H1 (cell line): ENCODE data around the gene PIGV. TPM values are rescaled to one million over a fixed set of nuclear protein-coding genes. Genes with fewer than 3 reads are reported as not detected.

Source experiments
- BRCA1 ChIP-seq: IDR thresholded peaks from 2 replicates; pipeline ENCODE4 v1.6.1; 2012; ENCODE audit warnings: low read depth, low read length, improper control_type of control experiment
- CHD7 ChIP-seq: fragments of 300-600 bp; sonication (generic); IDR thresholded peaks from 2 replicates; pipeline ENCODE4 v1.7.1; 2012; ENCODE audit warnings: low read length, moderate library complexity, mild to moderate bottlenecking, inconsistent platforms; ENCODE audit not compliant: insufficient replicate concordance
- E2F6 ChIP-seq: IDR thresholded peaks from 2 replicates; pipeline ENCODE4 v1.6.1; 2012; ENCODE audit warnings: inconsistent platforms
- GABPA ChIP-seq: IDR thresholded peaks from 2 replicates; pipeline ENCODE4 v1.6.1; 2011; ENCODE audit warnings: mild to moderate bottlenecking, low read length, moderate library complexity, borderline replicate concordance; ENCODE audit not compliant: insufficient read depth
- HDAC2 ChIP-seq, 2 experiments: fragments of 300-600 bp in 1 of 2; sonication (generic) in 1 of 2; IDR thresholded peaks; 2 replicates each; pipeline ENCODE4 v1.6.1; 2011 to 2012; ENCODE audit warnings: low read depth in 2 of 2, low read length in 2 of 2, mild to moderate bottlenecking in 2 of 2, moderate library complexity in 2 of 2, borderline replicate concordance in 1 of 2, inconsistent platforms in 1 of 2
- POLR2A ChIP-seq, 2 experiments: IDR thresholded peaks; 1 replicate in 1 of 2; 2 replicates in 1 of 2; pipeline ENCODE4 v1.6.1; 2011; ENCODE audit warnings: low read depth in 2 of 2, low read length in 2 of 2, mild to moderate bottlenecking in 2 of 2; ENCODE audit errors: control extremely low read depth in 1 of 2
- RBBP5 ChIP-seq: IDR thresholded peaks from 2 replicates; pipeline ENCODE4 v1.7.1; 2012; ENCODE audit warnings: low read depth, mild to moderate bottlenecking, inconsistent platforms, low read length, moderate library complexity, borderline replicate concordance
- SAP30 ChIP-seq: fragments of 300-600 bp; sonication (generic); IDR thresholded peaks from 2 replicates; pipeline ENCODE4 v1.7.1; 2012; ENCODE audit warnings: low read length, moderate library complexity, mild to moderate bottlenecking, inconsistent platforms; ENCODE audit not compliant: insufficient read depth, insufficient replicate concordance
- SIX5 ChIP-seq: IDR thresholded peaks from 2 replicates; pipeline ENCODE4 v1.6.1; 2011; ENCODE audit warnings: mild to moderate bottlenecking, low read depth, low read length
- TBP ChIP-seq: IDR thresholded peaks from 2 replicates; pipeline ENCODE4 v1.6.1; 2011; ENCODE audit warnings: low read depth, low read length, improper control_type of control experiment
- ZNF274 ChIP-seq: IDR thresholded peaks from 2 replicates; pipeline ENCODE4 v1.7.0; 2012; ENCODE audit warnings: low read length, borderline replicate concordance; ENCODE audit errors: extremely low read depth
- polyA plus RNA-seq, 7 experiments: library from polyadenylated mRNA; depleted of rRNA in 3 of 7; stranded (reverse) in 5 of 7; unstranded in 2 of 7; fragments of >200 nt in 5 of 7; fragments of 200-250 nt in 2 of 7; gene quantifications; 1 replicate in 5 of 7; 2 replicates in 1 of 7; 4 replicates in 1 of 7; pipeline versions ENCODE4 v1.2.1 to v1.2.3, GENCODE V29; 2011 to 2013; ENCODE audit warnings: missing spikeins in 2 of 7, mixed read lengths in 2 of 7
- total RNA-seq: library from RNA; stranded (reverse); fragmentation: NEBNext Ultra II Directional; extraction: Animal tissue kit (Norgen Biotek cat#: 25700); gene quantifications from 2 replicates; pipeline ENCODE4 v1.2.1, GENCODE V29; 2021

PIGV gene
- total and polyA plus RNA-seq, 2 of the 8 experiments (the other 6 are each of a cell fraction or from before 2014, with no cell fraction given): 8.5 to 20.9 TPM

- TF ChIP-seq CHD7 (no peak), E2F6 (no peak), HDAC2 (IDR thresholded peaks at IDR 0.05; ENCODE audit: borderline replicate concordance in 1 of 2, low read depth in 2 of 2, low read length in 2 of 2) (no peak), BRCA1 (no peak), POLR2A (IDR thresholded peaks at IDR 0.05; ENCODE audit: control extremely low read depth in 1 of 2, low read depth in 2 of 2, low read length in 2 of 2) (no peak), SAP30 (no peak), RBBP5 (no peak), GABPA (no peak), SIX5 (no peak), TBP (no peak), ZNF274 (no peak)
Measured at GRCh38 chr1:26784886-26785285, 2.9 kb upstream of the PIGV start (continued).
